ENCODE measurements around the gene PRKCH. TPM values are rescaled to one million over a fixed set of nuclear protein-coding genes. Genes with fewer than 3 reads are reported as not detected.

PRKCH gene
- total RNA-seq, 1 donor from 2014 or later, result 0.30 TPM

- no peak overlapping the region for H3K4me3 Mint-ChIP-seq
- TF ChIP-seq CTCF (conservative IDR thresholded peaks at IDR 0.05), result no peak
- no peaks in the 10 kb centered on the region for H3K36me3 Mint-ChIP-seq (ENCODE audit: low read depth)
- H3K9me3 Mint-ChIP-seq, result peaks cover 2% of the 10 kb centered on the region
- no peak for DNase-seq (ENCODE audit: low read depth, low spot score)
- no peak overlapping the region for H3K27ac Mint-ChIP-seq (ENCODE audit: unreplicated experiment)
- H3K4me1 Mint-ChIP-seq, result peaks cover 15% of the 10 kb centered on the region
- no peaks in the 10 kb centered on the region for H3K27me3 Mint-ChIP-seq (ENCODE audit: low read depth)
Observed at GRCh38 chr14:61494018-61494417, 172.6 kb downstream of the PRKCH start.

- H3K4me1 Mint-ChIP-seq, result no peaks in the 10 kb centered on the region
Observed at GRCh38 chr14:61495809-61496208, 174.4 kb downstream of the PRKCH start.

GRCh38 chr14:61498303-61498702 is 176.9 kb downstream of the PRKCH start:
- DNase-seq (ENCODE audit: low read depth, low spot score), result no peak
- Mint-ChIP-seq H3K27ac (ENCODE audit: unreplicated experiment) (no peak overlapping the region), H3K9me3 (no peaks in the 10 kb centered on the region), H3K4me1 (peaks cover 8% of the 10 kb centered on the region), H3K36me3 (ENCODE audit: low read depth) (no peaks in the 10 kb centered on the region), H3K27me3 (ENCODE audit: low read depth) (no peaks in the 10 kb centered on the region), H3K4me3 (no peak overlapping the region)
- no peak for TF ChIP-seq CTCF (conservative IDR thresholded peaks at IDR 0.05)

More at GRCh38 chr14:61495809-61496208, 174.4 kb downstream of the PRKCH start:
- DNase-seq (ENCODE audit: low read depth, low spot score), result no peak
- Mint-ChIP-seq H3K27me3 (ENCODE audit: low read depth) (no peaks in the 10 kb centered on the region), H3K36me3 (ENCODE audit: low read depth) (no peaks in the 10 kb centered on the region), H3K4me3 (no peak overlapping the region), H3K27ac (ENCODE audit: unreplicated experiment) (no peak overlapping the region), H3K9me3 (no peaks in the 10 kb centered on the region)
- TF ChIP-seq CTCF (conservative IDR thresholded peaks at IDR 0.05), result no peak

GRCh38 chr14:61498811-61499210 is 177.4 kb downstream of the PRKCH start:
- Mint-ChIP-seq H3K36me3 (ENCODE audit: low read depth) (no peaks in the 10 kb centered on the region), H3K27me3 (ENCODE audit: low read depth) (no peaks in the 10 kb centered on the region), H3K4me1 (peaks cover 12% of the 10 kb centered on the region), H3K27ac (ENCODE audit: unreplicated experiment) (no peak overlapping the region), H3K4me3 (no peak overlapping the region), H3K9me3 (no peaks in the 10 kb centered on the region)
- TF ChIP-seq CTCF (conservative IDR thresholded peaks at IDR 0.05), result no peak
- no peak for DNase-seq (ENCODE audit: low read depth, low spot score)

- H3K27me3 Mint-ChIP-seq (ENCODE audit: low read depth), result no peaks in the 10 kb centered on the region
- peaks cover 12% of the 10 kb centered on the region for H3K4me1 Mint-ChIP-seq
- no peaks in the 10 kb centered on the region for H3K36me3 Mint-ChIP-seq (ENCODE audit: low read depth)
- TF ChIP-seq CTCF (conservative IDR thresholded peaks at IDR 0.05), result no peak
- H3K9me3 Mint-ChIP-seq, result peaks cover 3% of the 10 kb centered on the region
- no peak for DNase-seq (ENCODE audit: low read depth, low spot score)
- no peak overlapping the region for H3K4me3 Mint-ChIP-seq
- no peak overlapping the region for H3K27ac Mint-ChIP-seq (ENCODE audit: unreplicated experiment)
Observed at GRCh38 chr14:61499991-61500390, 178.6 kb downstream of the PRKCH start.
